HG02610 (cell line): ENCODE results near the gene CDHR3.
"Not testable (repeated sequence)": the region's sequence is repeated elsewhere in the genome, so short reads cannot be mapped to it uniquely, and the experiment has no call there.

Experiments
- ATAC-seq: cut with Tn5 transposase; IDR thresholded peaks from one replicate; pipeline ENCODE4 v1.9.1; 2021; ENCODE audit warnings: mild to moderate bottlenecking, moderate library complexity; ENCODE audit not compliant: unreplicated experiment

The CDHR3 gene

DNA sequence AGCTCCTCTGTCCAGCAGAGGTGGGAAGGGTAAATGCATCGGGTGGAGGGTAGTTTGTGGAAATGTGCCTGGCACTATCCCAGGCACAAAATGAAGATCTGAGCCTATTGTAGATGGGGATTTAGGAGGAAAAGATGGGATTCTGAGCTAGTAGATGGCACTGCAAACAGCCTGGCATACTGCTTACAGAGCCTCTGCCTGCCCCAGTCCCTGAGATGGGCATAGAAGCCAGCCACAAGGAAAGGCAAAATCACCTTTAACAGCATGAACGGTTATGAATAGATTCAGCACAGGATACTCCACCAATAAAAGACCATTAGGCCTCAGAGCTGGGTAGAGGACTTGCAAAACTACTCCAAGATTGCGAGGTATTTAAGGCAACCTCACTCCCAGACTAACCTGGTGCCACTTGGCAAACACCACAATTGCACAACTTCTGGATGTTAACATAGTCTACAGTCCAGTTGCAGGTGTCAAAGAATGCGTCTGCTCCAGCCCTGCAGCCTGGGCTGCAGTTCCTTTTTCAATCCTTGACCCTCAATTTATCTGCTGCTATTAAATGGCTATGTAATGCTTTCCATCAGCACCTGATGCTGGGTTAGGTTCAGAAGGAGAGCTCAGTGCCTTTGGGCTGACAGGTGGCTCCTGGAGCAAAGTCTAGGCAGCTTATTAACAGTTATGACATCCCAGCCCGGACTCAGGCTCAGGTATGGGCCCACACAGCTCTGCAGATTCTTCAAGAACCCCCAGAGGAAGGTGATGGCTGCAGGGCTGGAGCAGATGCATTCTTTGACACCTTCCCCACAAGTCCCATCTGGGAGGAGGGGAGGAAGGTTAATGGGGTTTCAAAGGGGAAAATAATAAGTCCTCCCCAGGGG, 34.0 kb downstream of the CDHR3 start:
- ATAC-seq, result no peak

DNA sequence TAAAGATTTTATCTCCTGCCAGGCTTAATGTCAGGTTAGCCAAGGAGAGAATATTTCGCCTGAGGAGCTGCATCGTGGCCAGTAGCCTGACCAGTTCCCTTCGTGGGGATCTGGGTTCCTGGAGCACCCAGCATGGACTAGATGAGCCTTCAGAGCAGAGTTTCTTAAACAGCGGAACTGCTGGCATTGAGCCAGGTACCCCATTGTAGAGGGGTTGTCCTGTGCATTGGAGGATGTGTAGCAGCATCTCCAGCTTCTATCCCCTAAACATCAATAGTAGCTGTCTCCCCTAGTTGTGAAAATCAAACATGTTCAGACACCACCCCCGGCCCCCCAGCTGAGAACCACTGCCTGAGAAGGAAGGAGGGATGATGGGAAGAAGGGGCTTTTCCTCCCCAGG, 36.2 kb downstream of the CDHR3 start:
- no peak for ATAC-seq

DNA sequence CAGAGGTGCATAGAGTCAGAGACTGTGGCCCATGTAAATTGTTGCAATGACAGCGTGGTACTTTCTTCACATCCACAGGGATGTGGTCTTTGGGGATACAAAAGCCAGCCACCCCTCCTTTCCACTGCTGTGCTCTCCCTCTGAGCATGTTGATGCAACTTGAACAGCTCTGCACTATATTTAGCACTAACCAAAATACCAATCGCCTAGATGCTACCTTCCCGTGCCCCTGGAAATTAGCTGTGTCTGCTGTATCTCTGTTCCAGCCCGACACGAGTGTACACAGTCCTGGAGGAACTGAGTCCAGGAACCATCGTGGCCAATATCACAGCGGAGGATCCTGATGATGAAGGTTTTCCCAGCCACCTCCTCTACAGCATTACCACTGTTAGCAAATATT, 38.1 kb downstream of the CDHR3 start:
- ATAC-seq, result no peak

DNA sequence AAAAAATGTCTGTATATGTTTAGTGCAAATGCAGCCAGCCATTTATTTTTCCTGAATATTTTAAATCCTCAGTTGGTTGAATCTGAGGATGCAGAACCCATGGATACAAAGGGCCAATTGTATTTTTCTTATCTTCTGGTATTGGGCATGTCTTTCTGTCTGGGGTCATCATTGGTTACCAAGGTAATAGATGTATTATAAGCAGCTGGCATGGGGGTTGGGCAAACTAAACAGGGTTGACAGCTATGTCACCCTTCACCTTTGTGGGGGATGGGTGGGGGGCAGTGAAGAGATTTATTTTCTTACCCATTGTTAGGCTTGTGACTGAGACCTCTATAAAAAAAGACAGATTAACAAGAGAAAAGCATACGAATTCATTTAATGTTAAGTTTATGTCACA, 38.8 kb downstream of the CDHR3 start:
- no peak for ATAC-seq

DNA sequence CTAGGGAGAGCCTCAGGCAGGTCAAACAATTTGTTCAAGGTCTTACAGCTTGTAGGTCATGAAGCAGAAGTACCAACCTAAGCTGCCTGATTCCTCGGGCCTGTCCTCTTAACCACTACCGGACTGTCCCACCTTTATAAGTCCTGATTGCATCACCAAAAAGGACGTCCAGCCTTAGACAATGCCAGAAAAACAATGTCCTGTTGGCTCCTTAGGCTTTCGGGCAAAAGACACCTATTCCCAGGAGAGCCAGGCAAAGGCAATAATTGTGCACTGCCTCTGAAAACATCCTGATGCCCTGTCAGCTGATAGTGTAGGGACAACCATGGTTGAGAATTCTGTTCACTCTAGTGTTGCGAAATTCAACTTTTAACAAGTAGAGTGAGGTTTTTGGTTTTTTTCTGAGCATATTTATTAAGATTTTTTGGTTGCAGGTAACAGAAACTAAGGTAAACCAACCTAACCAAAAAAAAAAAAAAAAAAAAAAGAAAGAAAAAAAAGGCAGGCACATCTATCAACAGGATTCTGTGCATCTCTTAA, 40.5 kb downstream of the CDHR3 start:
- no peak for ATAC-seq

DNA sequence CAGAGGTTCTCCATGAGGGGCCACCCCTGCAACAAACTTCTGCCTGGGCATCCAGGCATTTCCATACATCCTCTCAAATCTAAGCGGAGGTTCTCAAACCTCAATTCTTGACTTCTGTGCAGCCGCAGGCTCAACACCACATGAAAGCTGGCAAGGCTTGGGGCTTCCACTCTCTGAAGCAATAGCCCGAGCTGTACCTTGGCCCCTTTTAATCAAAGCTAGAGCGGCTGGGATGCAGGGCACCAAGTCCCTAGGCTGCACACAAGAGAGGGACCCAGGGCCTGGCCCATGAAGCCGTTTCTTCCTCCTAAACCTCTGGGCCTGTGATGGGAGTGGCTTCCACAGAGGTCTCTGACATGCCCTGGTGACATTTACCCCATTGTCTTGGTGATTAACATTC, 43.8 kb downstream of the CDHR3 start:
- no peak for ATAC-seq

DNA sequence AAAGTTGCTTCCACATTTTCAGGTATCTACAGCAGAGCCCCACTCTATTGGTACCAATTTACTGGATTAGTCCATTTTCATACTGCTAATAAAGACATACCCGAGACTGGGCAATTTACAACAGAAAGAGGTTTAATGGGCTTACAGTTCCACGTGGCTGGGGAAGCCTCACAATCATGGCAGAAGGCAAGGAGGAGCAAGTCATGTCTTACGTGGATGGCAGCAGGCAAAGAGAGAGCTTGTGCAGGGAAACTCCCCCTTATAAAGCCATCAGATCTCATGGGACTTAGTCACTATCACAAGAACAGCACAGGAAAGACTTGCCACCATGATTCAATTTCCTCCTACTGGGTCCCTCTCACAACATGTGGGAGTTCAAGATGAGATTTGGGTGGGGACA, 44.7 kb downstream of the CDHR3 start:
- ATAC-seq, result not testable (repeated sequence)

DNA sequence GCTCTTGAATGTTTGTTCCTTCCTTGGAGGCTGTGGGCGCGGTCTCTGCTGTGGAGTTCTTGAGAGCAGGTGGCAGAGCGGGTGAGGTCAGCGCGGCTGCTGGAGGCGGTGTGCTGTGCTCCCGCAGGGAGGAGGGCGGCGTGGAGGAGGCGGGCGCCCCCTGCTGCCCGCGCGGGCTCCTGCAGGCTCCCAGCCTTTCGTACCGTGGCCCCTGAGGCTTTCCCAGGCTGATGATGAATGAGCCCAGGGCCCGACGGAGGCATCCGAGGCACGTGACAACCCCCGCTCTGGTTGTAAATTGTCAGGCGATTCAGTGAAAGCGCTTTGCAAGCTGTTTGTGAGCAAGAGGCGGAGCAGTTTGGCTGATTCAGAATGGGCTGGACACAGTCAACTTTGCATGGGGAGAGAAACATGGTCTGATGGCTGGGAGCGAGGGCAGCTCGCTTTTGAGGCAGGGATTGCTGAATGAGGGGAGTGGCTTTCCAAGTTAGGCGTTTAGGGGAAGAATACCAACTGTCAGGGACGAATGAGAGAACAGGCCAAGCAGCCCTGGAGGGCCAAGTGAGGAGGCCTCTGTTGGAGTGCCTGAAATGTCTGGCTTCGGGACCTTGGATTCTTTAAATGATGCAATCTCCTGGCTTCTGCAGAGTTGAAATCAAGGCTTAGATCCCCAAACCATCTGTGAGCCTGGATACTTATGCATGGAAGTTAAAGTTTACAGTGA, 46.6 kb downstream of the CDHR3 start:
- ATAC-seq, result peak; percentile 77

DNA sequence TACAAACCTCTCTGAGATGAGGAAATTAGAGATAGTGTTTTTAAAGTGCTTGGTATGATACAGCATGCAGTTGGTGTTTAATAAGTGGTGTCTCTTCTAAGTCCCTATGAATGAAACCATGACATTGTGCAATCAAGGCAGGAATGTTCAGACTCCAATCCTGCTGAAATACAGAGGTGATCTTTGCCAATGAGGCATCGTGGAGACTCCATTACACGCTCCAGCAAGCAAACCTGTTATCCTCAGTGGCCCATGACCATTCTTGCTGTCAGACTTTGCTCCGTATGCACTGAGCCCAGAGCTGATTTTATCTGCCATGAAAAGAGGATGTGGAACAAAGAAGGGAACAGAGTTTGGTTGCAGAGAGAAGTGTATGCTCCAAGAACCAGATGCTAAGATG, 47.3 kb downstream of the CDHR3 start:
- no peak for ATAC-seq

DNA sequence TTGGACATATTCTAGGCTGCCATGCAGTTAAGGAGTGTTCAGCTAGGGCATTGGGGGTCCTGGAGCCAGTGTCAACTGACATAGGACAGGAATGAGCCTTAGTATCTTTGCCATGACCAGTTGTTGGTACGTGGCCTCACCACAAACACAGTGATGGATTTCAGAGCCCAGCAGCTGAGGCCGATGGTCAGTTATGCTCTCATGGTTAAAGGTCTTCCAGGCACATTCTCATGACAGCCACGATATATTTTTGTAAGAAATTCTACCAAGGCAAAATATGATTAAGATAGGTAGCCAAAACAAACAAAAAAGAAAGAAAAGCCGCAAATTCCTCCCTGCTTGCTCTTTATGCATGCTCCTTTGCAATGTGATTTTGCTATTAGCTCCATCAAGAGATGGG, 47.8 kb downstream of the CDHR3 start:
- ATAC-seq, result no peak

DNA sequence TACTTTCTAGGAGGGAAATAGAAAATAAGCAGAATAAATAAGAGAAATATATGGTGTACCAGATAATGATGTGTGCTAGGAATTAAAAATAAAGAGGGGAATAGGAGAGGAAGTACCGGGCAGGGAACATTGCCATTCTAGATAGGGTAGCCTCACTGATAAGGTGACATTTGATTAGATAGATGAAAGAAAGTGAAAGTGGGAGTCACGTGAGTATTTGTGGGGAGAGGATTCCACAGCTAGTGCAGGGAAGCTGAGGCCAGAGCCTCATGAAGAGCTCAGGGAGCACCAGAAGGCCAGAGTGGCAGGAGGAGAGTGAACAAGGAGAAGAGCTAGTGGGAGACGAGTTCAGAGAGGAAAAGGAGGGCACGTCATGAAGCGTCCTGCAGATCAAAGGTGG, 49.1 kb downstream of the CDHR3 start:
- no peak for ATAC-seq

DNA sequence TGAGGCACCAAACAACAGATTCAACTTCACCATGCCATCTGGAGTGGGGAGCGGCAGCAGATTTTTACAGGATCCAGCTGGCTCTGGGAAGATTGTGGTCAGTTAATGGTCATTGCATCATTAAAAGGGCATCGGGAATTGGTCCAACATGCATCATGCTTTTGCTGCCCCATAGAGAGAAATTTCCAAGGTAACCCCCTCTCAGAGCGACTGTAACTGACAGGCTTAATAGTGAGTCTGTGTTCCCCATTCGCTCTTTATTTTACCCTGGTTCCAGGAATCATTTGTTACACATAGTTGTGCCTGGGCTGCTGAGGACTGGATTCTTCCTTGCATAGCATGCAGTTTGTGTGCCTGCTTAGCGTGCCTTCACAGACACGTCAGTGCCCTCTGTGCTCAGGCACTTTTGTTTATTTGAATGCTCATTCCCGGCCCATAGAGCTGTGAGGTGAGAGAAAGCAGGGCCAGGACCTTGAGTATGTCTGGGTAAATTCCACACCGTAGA, 49.9 kb downstream of the CDHR3 start:
- no peak for ATAC-seq

DNA sequence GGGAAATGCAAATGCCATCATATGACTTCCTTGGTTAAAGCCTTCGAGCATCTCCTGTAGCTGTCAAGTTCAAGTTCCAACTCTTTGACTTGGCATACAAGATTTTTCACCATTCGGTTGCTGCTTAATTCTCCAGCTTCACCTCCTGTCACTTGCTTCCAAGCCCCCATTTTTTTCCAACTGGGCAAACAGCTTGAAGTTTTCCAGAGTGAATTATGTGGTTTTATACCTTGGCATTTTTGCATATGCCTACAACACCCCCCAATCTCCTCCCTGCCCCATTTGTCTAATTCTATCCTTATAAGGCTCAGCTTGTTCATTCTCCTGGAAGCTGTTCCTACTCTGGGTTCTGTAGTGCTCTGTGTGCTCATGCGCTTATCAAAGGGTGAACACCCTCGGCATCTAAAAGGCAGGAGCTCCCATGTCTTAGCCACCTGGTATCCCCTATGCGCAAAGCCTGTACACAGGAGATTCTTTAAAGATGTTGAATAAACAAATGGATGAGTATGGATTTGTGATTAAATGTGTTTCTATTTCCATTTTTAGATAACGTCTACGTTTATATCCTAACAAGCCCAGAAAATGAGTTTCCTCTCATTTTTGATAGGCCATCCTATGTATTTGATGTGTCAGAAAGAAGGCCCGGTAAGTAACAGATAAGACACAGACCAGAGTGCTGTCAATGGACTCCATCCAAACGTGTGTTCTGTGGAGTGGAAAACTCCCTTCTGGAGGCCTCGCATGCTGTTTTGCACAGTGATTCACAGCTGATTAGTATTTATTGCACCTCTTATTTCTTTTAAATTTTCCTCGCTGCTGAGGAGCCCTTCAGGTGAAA, 52.5 kb downstream of the CDHR3 start:
- no peak for ATAC-seq

DNA sequence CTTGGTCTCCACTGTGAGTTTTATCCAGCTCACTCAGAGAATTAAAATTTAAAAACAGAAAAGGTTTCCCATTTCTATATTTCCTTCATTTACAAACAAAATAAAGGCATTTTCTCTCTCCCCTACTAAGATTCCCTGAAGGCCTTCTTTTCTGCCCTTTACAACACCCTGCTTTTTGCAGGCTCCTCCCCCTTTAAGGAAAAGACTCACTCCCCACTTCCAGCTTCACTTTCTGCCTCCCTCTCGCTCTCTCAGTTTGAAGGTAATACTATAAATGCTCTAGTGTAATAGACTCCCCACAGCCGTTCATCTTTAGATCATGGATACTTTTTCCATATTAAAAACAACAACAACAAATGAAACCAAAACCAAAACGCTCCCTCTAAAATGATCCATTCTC, 53.3 kb downstream of the CDHR3 start:
- no peak for ATAC-seq

DNA sequence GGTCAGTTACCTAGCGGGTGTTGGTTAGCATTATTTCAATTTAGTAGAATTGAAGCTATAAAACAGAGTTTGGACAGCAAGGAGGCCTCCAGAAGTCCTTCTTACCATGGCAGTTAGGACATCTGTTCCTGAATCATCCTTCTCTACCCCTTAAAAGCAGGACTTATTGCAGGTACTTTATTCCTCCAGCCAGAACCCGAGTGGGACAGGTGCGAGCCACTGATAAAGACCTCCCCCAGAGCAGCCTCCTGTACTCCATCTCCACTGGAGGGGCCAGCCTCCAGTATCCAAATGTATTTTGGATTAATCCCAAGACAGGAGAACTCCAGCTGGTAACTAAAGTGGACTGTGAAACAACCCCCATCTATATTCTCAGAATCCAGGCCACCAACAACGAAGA, 54.6 kb downstream of the CDHR3 start:
- ATAC-seq, result no peak

DNA sequence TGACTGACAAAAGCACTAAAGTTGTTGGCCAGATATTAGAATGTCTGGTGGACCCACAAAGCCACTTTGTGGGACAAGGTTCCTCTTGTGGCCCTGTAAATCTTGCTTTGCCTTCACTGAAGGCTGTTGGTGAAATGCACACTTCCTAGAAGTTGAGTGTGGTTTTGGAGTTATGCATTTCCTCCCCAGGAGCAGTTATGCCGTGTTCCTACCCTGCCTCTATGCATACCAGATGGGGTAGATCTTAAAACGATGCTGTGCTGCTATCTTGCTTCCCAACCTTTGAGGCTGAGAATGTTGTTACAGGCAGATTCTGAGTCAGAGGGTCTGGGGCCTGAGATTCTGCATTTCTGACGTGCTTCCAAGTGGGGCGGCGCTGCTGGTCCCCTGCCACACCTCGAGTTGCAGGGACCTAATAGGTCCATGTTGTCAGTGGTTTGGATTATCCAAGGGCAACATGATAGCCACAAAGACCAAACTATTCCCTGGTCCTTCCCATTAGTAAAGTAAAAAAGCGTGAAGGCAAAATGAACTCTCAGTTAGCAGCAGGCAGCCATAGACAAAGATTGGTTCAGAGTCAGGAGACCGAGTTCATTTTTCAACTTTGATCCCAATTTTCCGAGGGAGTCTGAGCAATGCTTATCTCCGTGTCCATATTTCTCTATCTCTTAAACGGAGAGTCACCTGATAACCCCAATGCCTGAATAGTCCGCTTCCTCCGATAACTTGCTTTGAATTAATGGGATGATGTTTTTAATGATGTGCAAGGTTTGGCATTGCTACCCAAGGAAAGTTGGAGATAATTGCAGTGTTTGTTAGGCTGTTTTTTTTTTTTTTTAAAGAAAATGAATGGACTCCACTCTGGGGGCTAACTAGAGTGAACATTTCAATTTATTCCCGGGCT, 55.8 kb downstream of the CDHR3 start:
- ATAC-seq, result no peak

DNA sequence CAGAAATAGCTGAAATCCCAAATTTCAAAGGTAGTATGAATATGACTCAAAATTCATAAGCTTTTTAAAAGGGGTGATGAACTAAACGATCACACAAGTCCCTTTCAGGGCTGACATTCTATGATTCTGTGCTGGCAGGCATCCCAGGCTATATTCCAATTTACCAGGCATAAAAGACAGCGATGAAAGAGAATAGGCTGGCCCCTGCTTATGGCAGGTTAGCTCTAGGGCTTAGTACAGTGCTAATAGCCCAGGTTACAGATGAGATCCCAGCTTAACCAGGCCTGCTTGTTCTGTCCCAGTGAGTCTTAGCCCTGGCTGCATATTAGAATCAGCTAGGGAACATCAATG, 56.4 kb downstream of the CDHR3 start:
- no peak for ATAC-seq

DNA sequence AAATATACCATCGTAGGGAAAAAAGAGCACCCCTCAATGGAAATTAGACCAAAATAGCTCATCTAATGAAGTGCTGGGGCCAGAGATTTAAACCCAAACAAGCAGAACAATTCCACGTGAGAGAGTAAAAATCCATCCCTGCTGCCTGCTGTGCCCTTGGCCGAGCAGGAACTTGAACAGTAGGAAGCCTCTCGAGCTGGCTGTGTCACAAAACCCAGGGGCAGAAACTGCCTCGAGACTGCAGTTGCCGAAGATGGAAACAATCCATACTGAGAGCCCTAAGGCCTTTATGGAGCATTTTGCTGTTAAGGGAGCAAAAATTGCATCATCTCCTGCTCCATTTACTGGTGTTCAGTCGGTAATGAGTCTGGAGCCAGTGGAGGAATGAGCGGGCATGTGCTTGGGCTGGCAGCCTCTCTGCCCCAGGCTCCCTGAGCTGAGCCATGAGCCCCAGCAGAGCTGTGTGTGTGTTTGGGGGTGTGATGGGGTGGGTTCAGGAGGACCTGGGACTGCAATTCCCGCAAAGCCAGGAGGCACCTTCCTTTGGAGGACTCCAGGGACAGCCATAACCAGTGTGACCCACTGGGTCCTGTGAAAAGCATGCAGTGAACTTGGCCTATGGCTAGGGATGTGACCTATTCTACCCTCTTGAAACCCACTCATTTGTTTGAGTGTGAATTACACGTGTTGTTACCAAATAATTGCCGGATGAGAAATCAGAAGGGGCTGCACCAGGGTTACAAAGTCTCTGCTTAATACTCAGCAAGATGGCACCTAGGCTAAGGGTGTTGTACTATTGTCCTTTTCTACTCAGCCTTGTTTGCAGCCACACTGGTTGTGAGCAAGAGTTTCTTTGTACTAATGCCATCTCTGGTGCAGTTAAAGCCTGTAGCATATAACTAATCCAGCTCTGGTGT, 58.3 kb downstream of the CDHR3 start:
- ATAC-seq, result no peak

DNA sequence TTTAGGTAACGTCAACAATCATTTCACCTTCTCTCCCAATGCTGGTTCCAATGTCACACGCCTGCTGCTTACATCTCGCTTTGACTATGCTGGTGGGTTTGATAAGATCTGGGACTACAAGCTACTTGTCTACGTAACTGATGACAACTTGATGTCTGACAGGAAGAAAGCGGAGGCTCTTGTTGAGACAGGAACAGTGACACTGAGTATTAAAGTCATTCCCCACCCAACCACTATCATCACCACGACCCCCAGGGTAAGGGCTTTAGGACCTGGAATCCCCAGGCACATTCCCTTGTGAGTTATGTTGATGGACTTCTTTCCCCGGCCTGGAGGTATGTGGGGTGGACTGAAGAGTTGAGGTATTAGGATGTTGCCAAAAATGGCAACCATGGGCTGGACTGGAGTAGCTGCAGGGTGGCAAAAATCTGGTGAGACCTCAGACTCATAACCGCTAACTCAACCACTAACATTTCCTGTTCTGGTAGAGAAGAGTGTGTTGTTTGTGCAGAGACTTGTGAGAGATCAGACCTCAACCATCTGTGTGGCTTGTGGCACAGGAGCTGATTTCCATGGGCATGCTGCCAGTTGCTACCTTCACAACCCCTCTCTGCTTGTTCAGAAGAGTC, 59.2 kb downstream of the CDHR3 start:
- ATAC-seq, result peak; percentile 60
